K562 (cell line): ENCODE data around the gene DBI. TPM values are rescaled to one million over a fixed set of nuclear protein-coding genes. Genes with fewer than 3 reads are reported as not detected.

Experiments
- ARID1B ChIP-seq: fragments of 450-650 bp; IDR thresholded peaks from 2 replicates; pipeline ENCODE4 v1.6.1; 2016; ENCODE audit warnings: antibody characterized with exemption, mild to moderate bottlenecking, inconsistent platforms
- ATF4 ChIP-seq: fragments of 450-650 bp; formaldehyde crosslinking; IDR thresholded peaks from 2 replicates; pipeline ENCODE4 v1.4.0; 2022; ENCODE audit warnings: mild to moderate bottlenecking, moderate library complexity
- BRF2 ChIP-seq: IDR thresholded peaks from 3 replicates; pipeline ENCODE4 v1.6.1; 2011; ENCODE audit warnings: borderline replicate concordance, mild to moderate bottlenecking; ENCODE audit not compliant: insufficient read length, insufficient read depth
- ERF ChIP-seq: fragments of 450-650 bp; formaldehyde crosslinking; IDR thresholded peaks from 2 replicates; pipeline ENCODE4 v1.4.0; 2020; ENCODE audit warnings: mild to moderate bottlenecking, mixed read lengths
- ETV1 ChIP-seq: fragments of 450-650 bp; conservative IDR thresholded peaks from 2 replicates; pipeline ENCODE4 v1.6.1; 2016; ENCODE audit warnings: missing genetic modification characterization, control low read depth, low read depth, missing compliant biosample characterization
- FIP1L1 ChIP-seq: fragments of 200-400 bp; formaldehyde crosslinking; IDR thresholded peaks from 2 replicates; pipeline ENCODE4 v1.6.1; 2018; ENCODE audit warnings: mild to moderate bottlenecking, low read depth, low read length; ENCODE audit not compliant: poor library complexity, severe bottlenecking
- FOSL1 ChIP-seq: fragments of 200-800 bp; sonication (Bioruptor generic); conservative IDR thresholded peaks from 2 replicates; pipeline ENCODE4 v1.6.1; 2016; ENCODE audit warnings: missing genetic modification characterization, missing compliant biosample characterization
- HBP1 ChIP-seq: fragments of 450-650 bp; formaldehyde crosslinking; IDR thresholded peaks from 2 replicates; pipeline ENCODE4 v1.4.0; 2022; ENCODE audit warnings: missing genetic modification characterization
- HDAC8 ChIP-seq: fragments of 450-650 bp; IDR thresholded peaks from 2 replicates; pipeline ENCODE4 v1.6.1; 2016; ENCODE audit warnings: mild to moderate bottlenecking, missing genetic modification characterization, moderate library complexity, missing compliant biosample characterization
- RFX1 ChIP-seq: fragments of 450-650 bp; IDR thresholded peaks from 2 replicates; pipeline ENCODE4 v1.6.1; 2016; ENCODE audit warnings: mild to moderate bottlenecking, moderate library complexity
- SIN3B ChIP-seq: fragments of 450-650 bp; IDR thresholded peaks from 2 replicates; pipeline ENCODE4 v1.6.1; 2017; ENCODE audit warnings: low read depth, mild to moderate bottlenecking, moderate library complexity
- SMC3 ChIP-seq: conservative IDR thresholded peaks from 2 replicates; pipeline ENCODE4 v1.6.1; 2011; ENCODE audit warnings: low read depth, low read length, improper control_type of control experiment; ENCODE audit not compliant: insufficient read depth
- SOX6 ChIP-seq: fragments of 450-650 bp; IDR thresholded peaks from 2 replicates; pipeline ENCODE4 v1.6.1; 2014; ENCODE audit warnings: mild to moderate bottlenecking
- SP1 ChIP-seq: sonication (generic); formaldehyde crosslinking; IDR thresholded peaks from 2 replicates; pipeline ENCODE4 v1.8.1; 2022; ENCODE audit warnings: mild to moderate bottlenecking, missing genetic modification reagents
- STAG1 ChIP-seq: sonication (generic); formaldehyde crosslinking; IDR thresholded peaks from 2 replicates; pipeline ENCODE4 v1.5.0; 2020; ENCODE audit warnings: missing genetic modification reagents, borderline replicate concordance
- TFE3 ChIP-seq: fragments of 450-650 bp; formaldehyde crosslinking; IDR thresholded peaks from 2 replicates; pipeline ENCODE4 v1.4.0; 2020; ENCODE audit warnings: mild to moderate bottlenecking, mixed read lengths
- ZNF384 ChIP-seq: IDR thresholded peaks from 2 replicates; pipeline ENCODE4 v1.6.1; 2012; ENCODE audit warnings: low read depth, low read length, improper control_type of control experiment
- ZNF444 ChIP-seq: fragments of 250-450 bp; sonication (Bioruptor Pico); IDR thresholded peaks from 2 replicates; pipeline ENCODE4 v1.4.0; 2020; ENCODE audit warnings: mild to moderate bottlenecking, moderate library complexity
- ZNF695 ChIP-seq: fragments of 450-650 bp; formaldehyde crosslinking; IDR thresholded peaks from 2 replicates; pipeline ENCODE4 v1.4.0; 2020; ENCODE audit warnings: mild to moderate bottlenecking, moderate library complexity
- ZNF740 ChIP-seq, 3 experiments: fragments of 200-800 bp in 1 of 3; sonication (Bioruptor generic) in 1 of 3; sonication (generic) in 1 of 3; formaldehyde crosslinking in 1 of 3; IDR thresholded peaks; 2 replicates each; pipeline versions ENCODE4 v1.6.1 to v1.8.0; 2016 to 2022; ENCODE audit warnings: mild to moderate bottlenecking in 2 of 3, missing compliant biosample characterization in 2 of 3, missing genetic modification characterization in 2 of 3, missing genetic modification reagents in 1 of 3
- ZNF778 ChIP-seq: fragments of 450-650 bp; formaldehyde crosslinking; IDR thresholded peaks from 2 replicates; pipeline ENCODE4 v1.4.0; 2020; ENCODE audit warnings: mild to moderate bottlenecking, moderate library complexity
- polyA plus RNA-seq, 8 experiments: library from polyadenylated mRNA; depleted of rRNA in 4 of 8; stranded (reverse) in 5 of 8; unstranded in 3 of 8; fragments of >200 nt; fragmentation: Nextera tagmentation in 2 of 8; fragmentation: Illumina TruSeq in 1 of 8; extraction: Ambion mirVana in 2 of 8; extraction: Trizol in 1 of 8; gene quantifications; 2 replicates each; pipeline versions ENCODE4 v1.2.1 to v1.2.3, GENCODE V29; 2011 to 2014; ENCODE audit warnings: inconsistent platforms in 1 of 8, missing spikeins in 1 of 8
- total RNA-seq, 7 experiments: library from RNA; depleted of rRNA in 6 of 7; stranded (reverse); fragments of >200 nt in 6 of 7; fragmentation: Illumina TruSeq in 2 of 7; extraction: Trizol in 2 of 7; gene quantifications; 2 replicates each; pipeline versions ENCODE4 v1.2.1 to v1.2.3, GENCODE V29; 2011 to 2021; ENCODE audit warnings: low replicate concordance in 1 of 7

DBI gene
- total and polyA plus RNA-seq, 9 of the 15 experiments (the other 6 are each of a cell fraction or from before 2014, with no cell fraction given) = 55.8 to 443 (median 194) TPM

GRCh38 chr2:119377294-119377992 lies 10.7 kb downstream of the DBI start (continued):
- TF ChIP-seq ZNF740 (CRISPR knock-in tag; IDR thresholded peaks at IDR 0.05) (peak; percentile 92), ZNF740 (tag; IDR thresholded peaks at IDR 0.05) (no peak), FOSL1 (tag) (peak; percentile 46), SOX6 (peak; percentile 59), ZNF444 (0 out of 2 replicates have a peak, but pooled peaks have one; percentile 58), STAG1 (CRISPR knock-in tag) (no peak), ARID1B (peak; percentile 41; the same call in 1 of the 2 replicates), ZNF778 (no peak), TFE3 (CRISPR knock-in tag) (no peak), ATF4 (CRISPR knock-in tag) (no peak), ZNF695 (CRISPR knock-in tag) (no peak), RFX1 (no peak), FIP1L1 (no peak), SP1 (CRISPR knock-in tag) (no peak), ETV1 (tag) (no peak), ERF (CRISPR knock-in tag) (no peak), ZNF384 (no peak), BRF2 (no peak), HDAC8 (tag) (no peak), SIN3B (no peak), SMC3 (no peak), HBP1 (CRISPR knock-in tag) (no peak)
